K562 (cell line): ENCODE data around the gene CCDC85B. TPM values are rescaled to one million over a fixed set of nuclear protein-coding genes. Genes with fewer than 3 reads are reported as not detected.

Experiments used
- DNMT1 ChIP-seq: fragments of 450-650 bp; IDR thresholded peaks from 2 replicates; pipeline ENCODE4 v1.6.1; 2016; ENCODE audit warnings: antibody characterized with exemption, mild to moderate bottlenecking
- ETV6 ChIP-seq, 3 experiments: fragments of 150-350 bp in 1 of 3; sonication (generic) in 1 of 3; formaldehyde crosslinking in 1 of 3; IDR thresholded peaks; 2 replicates each; pipeline versions ENCODE4 v1.6.1 to v1.8.0; 2014 to 2022; ENCODE audit warnings: borderline replicate concordance in 2 of 3, low read depth in 2 of 3, antibody characterized with exemption in 1 of 3, low read length in 1 of 3, mild to moderate bottlenecking in 1 of 3, missing genetic modification reagents in 1 of 3
- GATAD2A ChIP-seq: fragments of 450-650 bp; IDR thresholded peaks from 2 replicates; pipeline ENCODE4 v1.6.1; 2017
- LEF1 ChIP-seq: fragments of 450-650 bp; IDR thresholded peaks from 2 replicates; pipeline ENCODE4 v1.6.1; 2016; ENCODE audit warnings: mild to moderate bottlenecking
- PTBP1 ChIP-seq: fragments of 200-400 bp; formaldehyde crosslinking; IDR thresholded peaks from 2 replicates; pipeline ENCODE4 v1.6.1; 2017; ENCODE audit warnings: low read depth, low read length
- ZNF707 ChIP-seq: fragments of 250-450 bp; sonication (Bioruptor Pico); conservative IDR thresholded peaks from 2 replicates; pipeline ENCODE4 v1.8.0; 2022; ENCODE audit warnings: inconsistent platforms, mild to moderate bottlenecking, moderate library complexity
- polyA plus RNA-seq, 8 experiments: library from polyadenylated mRNA; depleted of rRNA in 4 of 8; stranded (reverse) in 5 of 8; unstranded in 3 of 8; fragments of >200 nt; fragmentation: Nextera tagmentation in 2 of 8; fragmentation: Illumina TruSeq in 1 of 8; extraction: Ambion mirVana in 2 of 8; extraction: Trizol in 1 of 8; gene quantifications; 2 replicates each; pipeline versions ENCODE4 v1.2.1 to v1.2.3, GENCODE V29; 2011 to 2014; ENCODE audit warnings: inconsistent platforms in 1 of 8, missing spikeins in 1 of 8
- total RNA-seq, 7 experiments: library from RNA; depleted of rRNA in 6 of 7; stranded (reverse); fragments of >200 nt in 6 of 7; fragmentation: Illumina TruSeq in 2 of 7; extraction: Trizol in 2 of 7; gene quantifications; 2 replicates each; pipeline versions ENCODE4 v1.2.1 to v1.2.3, GENCODE V29; 2011 to 2021; ENCODE audit warnings: low replicate concordance in 1 of 7
- TF ChIP-seq, protein P1 (sequence below): fragments of 250-450 bp; sonication (Bioruptor Pico); IDR thresholded peaks from 2 replicates; pipeline ENCODE4 v1.4.0; 2020; ENCODE audit warnings: mild to moderate bottlenecking, moderate library complexity, borderline replicate concordance
- TF ChIP-seq, protein P2 (sequence below): fragments of 250-450 bp; sonication (Bioruptor Pico); IDR thresholded peaks from 2 replicates; pipeline ENCODE4 v1.5.0; 2021; ENCODE audit warnings: mild to moderate bottlenecking, borderline replicate concordance
- TF ChIP-seq, protein P3 (sequence below): conservative IDR thresholded peaks from 2 replicates; pipeline ENCODE4 v1.6.1; 2011; ENCODE audit warnings: low read depth, mild to moderate bottlenecking, low read length; ENCODE audit not compliant: control insufficient read depth

The CCDC85B gene
- total and polyA plus RNA-seq, 9 of the 15 experiments (the other 6 are each of a cell fraction or from before 2014, with no cell fraction given): 0.14 to 138 (median 6.2) TPM

DNA sequence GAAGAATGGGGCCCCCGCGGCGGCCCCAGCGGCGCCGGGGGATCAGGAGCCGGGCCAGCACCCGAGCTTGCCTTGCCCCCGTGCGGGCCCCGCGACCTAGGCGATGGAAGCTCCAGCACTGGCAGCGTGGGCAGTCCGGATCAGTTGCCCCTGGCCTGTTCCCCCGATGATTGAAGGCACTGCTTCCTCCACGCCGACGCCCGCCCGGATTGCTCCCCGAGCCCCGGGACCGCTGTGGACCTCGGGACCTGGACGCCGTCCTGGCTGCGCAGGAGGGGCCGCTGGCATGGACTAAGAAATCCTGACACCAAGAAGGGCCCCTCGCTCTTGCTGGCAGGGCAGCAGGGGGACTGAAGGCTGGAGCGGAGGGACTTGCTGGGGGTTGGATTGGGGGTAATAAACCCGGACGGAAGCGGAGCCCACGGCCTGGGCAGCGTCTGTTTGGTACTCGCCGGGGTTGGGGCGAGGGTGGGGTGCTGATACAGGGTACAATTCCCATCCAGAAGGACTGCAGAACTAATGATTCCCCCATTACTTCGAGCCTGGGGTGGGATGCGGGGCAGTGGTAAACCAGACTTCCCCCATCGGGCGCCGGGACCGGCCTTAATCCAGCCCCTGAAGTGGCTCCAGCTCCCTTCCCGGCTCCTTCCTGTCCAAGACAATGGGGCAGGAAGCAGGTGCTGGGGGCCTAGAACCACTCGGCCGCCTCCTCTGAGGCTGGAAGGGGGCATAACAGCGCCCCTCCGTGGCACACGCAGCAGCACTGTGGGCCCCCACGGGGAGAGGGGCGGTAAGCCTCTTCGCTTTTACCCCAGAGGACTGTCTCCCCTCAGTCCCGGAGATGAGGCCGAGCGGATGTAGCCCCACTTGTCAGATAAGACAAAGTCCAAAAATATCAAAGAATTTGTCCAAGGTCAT, 1.0 kb downstream of the CCDC85B start (continued):
- TF ChIP-seq ETV6 (IDR thresholded peaks at IDR 0.05; ENCODE audit: borderline replicate concordance in 1 of 2, low read depth in 2 of 2, low read length in 1 of 2) (0 out of 4 replicates have a peak, but pooled peaks have one; percentile 11 to 27), ETV6 (CRISPR knock-in tag; IDR thresholded peaks at IDR 0.05; ENCODE audit: borderline replicate concordance) (no peak), ZNF707 (CRISPR knock-in tag) (no peak), GATAD2A (0 out of 2 replicates have a peak, but pooled peaks have one; percentile 17), DNMT1 (no peak; the same call in 1 of the 2 replicates), PTBP1 (no peak; the same call in none of the 2 replicates), LEF1 (no peak)
- TF ChIP-seq, protein P1, sequence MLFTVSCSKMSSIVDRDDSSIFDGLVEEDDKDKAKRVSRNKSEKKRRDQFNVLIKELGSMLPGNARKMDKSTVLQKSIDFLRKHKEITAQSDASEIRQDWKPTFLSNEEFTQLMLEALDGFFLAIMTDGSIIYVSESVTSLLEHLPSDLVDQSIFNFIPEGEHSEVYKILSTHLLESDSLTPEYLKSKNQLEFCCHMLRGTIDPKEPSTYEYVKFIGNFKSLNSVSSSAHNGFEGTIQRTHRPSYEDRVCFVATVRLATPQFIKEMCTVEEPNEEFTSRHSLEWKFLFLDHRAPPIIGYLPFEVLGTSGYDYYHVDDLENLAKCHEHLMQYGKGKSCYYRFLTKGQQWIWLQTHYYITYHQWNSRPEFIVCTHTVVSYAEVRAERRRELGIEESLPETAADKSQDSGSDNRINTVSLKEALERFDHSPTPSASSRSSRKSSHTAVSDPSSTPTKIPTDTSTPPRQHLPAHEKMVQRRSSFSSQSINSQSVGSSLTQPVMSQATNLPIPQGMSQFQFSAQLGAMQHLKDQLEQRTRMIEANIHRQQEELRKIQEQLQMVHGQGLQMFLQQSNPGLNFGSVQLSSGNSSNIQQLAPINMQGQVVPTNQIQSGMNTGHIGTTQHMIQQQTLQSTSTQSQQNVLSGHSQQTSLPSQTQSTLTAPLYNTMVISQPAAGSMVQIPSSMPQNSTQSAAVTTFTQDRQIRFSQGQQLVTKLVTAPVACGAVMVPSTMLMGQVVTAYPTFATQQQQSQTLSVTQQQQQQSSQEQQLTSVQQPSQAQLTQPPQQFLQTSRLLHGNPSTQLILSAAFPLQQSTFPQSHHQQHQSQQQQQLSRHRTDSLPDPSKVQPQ (CRISPR knock-in tag): no peak
- TF ChIP-seq, protein P2, sequence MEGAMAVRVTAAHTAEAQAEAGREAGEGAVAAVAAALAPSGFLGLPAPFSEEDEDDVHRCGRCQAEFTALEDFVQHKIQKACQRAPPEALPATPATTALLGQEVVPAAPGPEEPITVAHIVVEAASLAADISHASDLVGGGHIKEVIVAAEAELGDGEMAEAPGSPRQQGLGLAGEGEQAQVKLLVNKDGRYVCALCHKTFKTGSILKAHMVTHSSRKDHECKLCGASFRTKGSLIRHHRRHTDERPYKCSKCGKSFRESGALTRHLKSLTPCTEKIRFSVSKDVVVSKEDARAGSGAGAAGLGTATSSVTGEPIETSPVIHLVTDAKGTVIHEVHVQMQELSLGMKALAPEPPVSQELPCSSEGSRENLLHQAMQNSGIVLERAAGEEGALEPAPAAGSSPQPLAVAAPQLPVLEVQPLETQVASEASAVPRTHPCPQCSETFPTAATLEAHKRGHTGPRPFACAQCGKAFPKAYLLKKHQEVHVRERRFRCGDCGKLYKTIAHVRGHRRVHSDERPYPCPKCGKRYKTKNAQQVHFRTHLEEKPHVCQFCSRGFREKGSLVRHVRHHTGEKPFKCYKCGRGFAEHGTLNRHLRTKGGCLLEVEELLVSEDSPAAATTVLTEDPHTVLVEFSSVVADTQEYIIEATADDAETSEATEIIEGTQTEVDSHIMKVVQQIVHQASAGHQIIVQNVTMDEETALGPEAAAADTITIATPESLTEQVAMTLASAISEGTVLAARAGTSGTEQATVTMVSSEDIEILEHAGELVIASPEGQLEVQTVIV (CRISPR knock-in tag): no peak
- TF ChIP-seq, protein P3, sequence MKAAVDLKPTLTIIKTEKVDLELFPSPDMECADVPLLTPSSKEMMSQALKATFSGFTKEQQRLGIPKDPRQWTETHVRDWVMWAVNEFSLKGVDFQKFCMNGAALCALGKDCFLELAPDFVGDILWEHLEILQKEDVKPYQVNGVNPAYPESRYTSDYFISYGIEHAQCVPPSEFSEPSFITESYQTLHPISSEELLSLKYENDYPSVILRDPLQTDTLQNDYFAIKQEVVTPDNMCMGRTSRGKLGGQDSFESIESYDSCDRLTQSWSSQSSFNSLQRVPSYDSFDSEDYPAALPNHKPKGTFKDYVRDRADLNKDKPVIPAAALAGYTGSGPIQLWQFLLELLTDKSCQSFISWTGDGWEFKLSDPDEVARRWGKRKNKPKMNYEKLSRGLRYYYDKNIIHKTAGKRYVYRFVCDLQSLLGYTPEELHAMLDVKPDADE: peak; percentile 75; the same call in 1 of the 2 replicates
